Measurements from ENCODE around the gene UMAD1. TPM values are rescaled to one million over a fixed set of nuclear protein-coding genes. Genes with fewer than 3 reads are reported as not detected.
"Not testable (repeated sequence)": the region's sequence is repeated elsewhere in the genome, so short reads cannot be mapped to it uniquely, and the experiment has no call there.

The UMAD1 gene
- polyA plus RNA-seq, 1 donor: 19.2 TPM

DNA sequence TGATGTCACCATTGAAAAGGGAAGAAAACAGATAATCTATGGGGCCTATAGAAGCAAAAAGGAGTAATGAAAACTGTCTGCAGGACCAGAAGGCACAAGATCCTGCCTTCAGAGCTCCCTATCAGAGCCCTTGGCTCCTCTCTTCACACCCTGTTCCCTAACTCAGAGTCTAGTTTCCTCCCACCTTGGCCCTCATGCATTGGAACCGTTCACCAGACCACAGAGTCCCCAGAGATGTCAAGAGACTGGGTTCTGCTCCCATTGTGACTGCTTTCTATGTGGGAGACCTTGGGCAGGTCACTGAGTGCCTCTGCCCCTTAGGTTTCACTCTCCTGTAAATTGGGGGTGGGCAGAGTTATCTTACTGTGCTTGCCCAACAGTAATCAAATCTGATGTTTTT is 158.0 kb downstream of the UMAD1 start:
- no peak for DNase-seq

DNA sequence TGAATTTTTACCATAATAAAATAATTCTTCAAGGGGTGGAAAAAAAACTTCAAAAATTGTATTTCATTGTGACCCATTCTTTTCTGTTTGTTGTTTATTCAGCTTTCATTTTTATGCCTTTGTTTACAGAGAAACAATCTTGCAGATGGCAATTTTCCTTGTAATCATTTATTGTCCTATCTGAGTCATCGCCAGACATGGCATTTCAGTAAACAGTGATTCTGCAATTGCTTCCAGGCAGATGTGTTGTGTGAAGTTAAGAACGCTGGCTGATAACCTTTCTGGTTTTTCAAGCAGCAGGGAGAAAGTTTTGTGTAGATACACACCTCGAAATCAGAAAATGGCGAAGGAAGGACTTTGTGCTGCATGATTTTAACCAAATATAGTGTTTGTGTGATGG is 158.6 kb downstream of the UMAD1 start:
- no peak for DNase-seq

DNA sequence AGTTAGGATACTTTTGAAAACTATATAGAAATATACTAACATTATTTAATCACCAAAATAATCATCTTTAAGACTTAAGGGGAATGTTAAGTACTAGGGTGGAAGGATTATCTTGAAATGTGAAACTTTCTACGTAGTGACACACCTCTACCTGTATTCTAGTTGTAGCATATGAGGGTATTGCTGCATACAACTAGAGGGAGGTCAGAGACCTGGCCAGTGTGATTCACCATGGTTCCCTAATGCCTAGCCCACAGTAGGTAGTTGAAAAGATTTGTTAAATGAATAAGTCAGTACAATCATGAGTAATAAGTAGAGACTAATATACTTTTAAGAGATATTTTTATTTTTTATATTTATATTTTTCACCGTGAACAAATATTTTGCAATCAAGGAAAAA is 162.0 kb downstream of the UMAD1 start:
- DNase-seq: no peak

DNA sequence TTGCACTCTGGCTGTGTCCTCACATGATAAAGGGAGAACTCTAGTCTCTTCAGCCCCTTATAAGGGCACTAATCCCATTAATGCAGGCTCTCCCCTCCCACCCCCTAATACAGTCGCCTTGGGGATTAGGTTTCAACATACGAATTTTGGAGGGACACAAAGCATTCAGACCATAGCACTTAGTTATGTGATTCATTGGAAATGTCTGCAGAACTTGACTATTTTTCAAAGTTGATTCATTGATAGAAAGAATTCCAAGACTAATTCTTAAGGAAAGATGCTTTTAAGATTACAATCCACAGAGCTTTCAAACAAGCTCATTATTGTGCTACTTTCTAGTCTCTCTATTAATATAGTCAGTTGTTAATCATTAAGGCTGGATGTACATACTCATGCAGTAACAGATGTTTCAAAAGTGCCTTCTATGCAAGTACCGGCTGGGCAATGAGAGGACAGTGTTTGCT is 163.2 kb downstream of the UMAD1 start:
- DNase-seq: no peak

DNA sequence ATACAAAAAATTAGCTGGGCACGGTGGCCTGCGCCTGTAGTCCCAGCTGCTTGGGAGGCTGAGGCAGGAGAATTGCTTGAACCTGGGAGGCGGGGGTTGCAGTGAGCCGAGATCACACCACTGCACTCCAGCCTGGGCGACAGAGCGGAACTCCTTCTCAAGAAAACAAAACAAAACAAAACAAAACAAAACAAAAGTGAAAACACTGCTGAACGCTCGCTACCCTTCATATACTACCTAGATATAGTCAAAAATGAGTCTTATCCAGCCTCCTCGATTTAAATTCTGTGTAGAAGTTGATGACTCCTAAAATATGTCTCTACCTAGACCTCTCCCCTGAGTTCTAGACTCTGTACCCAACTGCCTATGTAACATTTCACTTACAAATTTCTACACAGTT is 164.3 kb downstream of the UMAD1 start:
- DNase-seq: not testable (repeated sequence)

DNA sequence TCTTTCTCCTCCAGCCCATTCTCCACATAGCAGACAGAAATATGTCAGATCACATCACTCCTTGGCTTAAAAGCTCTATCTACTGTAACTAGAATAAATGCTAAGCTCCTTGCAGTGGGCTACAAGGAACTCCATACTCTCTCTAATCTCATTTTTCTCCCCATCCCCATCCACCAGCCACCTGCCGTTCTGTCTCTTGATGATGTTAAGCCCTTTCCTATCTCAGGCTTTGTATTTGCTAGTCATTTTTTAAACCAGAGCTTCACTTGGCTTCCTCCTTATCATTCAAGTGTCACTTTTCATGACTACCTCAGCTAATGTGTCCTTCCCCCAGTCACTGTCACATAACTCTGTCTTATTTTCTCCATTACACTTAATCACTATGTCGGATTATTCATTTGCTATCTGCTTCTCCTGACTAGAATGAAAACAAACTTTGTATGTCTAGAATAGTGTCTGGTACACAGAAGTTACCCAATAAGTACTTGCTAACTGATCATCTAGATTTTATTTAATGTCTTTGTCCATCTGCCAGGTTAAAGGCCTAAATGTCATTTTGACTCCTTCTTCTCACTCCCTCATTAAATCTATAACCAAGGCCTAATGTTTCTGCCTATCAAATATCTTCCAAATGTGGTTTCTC is 165.1 kb downstream of the UMAD1 start:
- no peak for DNase-seq

DNA sequence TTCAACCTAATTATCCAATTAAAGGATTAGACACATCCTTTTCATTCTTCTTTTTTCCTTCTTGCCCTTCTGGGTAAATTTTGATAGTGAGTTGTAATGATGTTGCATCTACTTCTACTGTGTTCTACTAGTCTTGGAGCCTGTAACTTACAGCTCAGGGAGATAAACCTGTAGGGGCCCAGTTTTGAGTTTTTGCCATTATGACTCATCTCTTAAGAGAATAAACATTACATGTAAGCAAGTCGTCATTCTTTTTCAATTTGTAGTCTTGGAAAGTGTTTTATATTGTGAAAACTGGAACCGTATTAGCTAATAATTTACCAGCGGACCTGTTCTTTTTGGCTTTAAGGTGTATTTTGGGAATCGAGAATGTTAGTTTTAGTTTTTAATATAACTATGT is 167.6 kb downstream of the UMAD1 start:
- no peak for DNase-seq

DNA sequence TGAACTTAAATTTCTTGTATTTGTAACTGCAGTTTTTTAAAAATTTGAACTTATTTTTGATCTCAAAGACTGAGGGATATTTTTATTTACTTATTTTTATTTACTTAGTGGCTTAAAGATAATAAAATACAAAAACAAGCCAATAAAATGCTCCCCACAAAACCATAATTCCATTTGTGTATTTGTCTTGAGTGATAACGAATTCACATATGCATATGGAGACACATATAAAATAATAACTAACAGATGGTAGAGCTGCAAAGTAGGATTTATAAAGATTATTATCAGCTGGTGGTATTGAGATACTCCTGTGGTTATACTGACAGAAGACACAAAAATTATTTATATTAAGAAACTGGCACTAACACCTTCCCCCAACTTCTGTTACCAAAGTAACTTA is 168.1 kb downstream of the UMAD1 start:
- DNase-seq: no peak

DNA sequence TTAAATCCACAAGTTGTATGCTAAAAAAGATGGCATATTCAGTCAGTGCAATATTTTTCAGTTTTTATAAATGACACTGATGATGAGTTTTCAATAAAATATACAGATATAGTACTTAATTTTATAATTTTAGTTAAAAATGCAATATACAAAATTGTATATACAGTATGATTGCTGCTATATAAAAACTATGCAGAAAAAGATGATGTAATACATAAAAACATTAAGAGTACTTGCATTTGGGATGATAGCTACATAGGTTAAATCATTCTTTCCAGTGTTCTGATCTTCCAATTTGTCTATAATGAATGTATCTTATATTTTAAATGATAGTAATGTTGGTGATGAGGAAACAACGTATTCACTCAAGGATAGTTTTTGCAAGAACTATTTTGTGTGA is 169.8 kb downstream of the UMAD1 start:
- DNase-seq: no peak

DNA sequence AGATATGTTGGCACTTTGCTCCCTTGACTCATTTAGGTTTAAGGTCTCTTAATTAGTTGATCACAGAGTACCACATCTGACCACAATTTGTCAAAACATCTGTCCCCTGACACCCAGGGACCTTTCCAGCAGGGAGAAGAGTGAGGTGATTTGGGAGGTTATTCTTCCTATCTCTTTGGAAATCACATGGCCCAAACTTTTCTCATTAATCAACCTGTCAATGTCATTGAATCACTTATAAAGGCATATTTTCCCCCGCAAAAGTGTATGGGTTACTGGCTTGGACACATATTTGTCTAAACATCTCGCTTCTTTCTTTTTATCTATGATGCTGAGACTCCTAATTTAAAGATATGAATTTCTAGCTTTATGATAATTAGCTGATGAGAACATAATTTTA is 170.3 kb downstream of the UMAD1 start:
- no peak for DNase-seq

DNA sequence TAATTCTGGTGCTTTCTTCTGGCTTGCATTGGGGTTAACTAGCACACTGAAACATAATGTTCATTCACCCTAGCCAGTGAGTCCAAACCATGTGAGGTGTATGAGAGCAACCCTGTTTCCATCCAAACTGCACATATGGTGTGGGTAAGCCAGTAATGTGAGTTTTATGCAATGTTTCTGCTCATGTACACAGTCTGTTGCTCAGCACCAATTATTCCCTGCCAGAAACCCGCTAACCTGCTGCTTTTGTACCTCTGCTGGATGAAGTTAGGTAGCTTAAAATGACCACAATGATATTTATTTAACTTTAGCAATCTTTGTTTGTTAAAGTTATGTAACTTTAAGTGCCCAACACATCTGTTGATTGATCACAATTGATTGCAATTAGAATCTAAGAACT is 171.6 kb downstream of the UMAD1 start:
- no peak for DNase-seq

DNA sequence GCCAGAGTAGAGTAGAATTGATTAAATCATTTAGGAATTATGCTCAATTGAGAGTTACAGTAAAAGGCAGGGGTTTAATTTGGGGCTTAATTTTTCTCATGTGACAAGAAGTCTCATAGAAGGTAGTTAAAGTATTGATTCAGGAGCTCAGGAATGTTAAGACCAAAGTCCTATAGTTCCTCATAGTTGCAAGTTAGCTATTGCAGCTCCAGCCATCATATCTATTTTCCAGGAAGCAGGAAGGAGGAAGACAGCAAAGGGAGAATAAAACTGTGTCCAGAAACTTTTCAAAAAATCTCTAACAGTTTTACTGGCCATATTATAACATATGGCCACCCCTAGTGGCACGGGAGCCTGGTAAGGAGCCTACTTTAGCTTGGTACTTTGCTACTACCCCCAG is 174.8 kb downstream of the UMAD1 start:
- no peak for DNase-seq

DNA sequence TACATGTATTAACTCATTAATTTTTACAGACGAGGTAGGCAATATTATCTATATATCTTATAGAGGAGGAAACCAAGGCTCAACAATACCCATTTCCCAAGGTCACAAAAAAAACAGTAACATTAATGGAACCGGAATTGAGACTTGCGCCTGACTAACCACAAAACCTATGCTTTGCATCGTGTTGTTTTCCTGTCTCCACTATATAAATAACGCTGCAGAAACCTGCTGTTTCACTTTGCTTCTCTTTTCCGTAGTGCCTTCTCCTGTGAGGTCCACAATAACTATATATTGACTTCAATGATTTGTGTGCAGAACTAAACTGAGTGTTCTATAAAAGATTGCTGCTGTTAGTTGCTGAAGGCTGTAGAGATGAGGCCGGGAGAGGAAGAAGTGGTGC is 175.5 kb downstream of the UMAD1 start:
- DNase-seq: no peak

DNA sequence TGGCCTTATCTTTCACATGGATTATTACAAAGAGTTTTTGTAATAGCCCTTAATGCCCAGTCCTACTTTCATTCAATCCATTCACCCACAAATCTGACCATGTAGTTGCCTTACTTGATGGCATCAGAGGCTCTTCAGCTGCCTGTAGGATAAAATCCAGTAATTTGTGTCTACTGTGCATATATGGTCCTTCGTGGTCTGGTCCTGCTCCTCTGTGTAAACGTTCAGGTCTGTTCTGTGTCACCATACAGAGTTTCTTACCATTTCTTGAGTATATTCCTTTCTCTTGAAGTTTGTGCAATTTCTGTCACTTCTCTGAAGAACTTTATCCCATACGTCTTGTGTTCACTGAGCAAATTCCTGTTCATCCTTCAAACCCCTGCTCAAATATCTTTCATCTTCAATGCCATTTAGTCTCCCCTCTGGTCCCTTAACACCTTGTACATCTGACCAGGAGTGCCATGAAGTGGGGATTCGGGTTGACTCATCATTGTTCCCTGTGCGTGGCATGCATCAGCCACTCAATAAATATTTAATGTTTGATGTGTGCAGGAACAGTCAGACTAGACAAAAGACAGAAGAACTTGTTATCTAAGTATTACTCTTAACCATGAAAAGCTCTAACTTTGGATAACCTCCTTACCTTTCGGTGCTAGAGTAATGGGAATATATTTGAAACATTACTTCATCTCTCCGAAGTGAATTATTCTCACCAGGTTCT is 176.4 kb downstream of the UMAD1 start:
- DNase-seq: no peak

DNA sequence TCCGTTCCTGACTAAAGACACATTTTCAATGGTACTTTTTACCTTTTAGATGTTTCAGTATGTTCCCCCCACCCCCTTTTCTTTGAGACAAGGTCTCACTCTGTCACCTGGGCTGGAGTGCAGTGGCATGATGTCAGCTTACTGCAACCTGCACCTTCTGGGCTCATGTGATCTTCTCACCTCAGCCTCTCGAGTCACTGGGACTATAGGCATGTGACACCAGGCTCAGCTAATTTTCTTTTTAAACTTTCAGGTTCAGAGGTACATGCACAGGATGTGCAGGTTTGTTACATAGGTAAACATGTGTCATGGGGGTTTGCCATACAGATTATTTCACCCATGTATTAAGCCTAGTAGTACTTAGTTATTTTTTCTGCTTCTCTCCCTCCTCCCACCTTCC is 177.2 kb downstream of the UMAD1 start:
- DNase-seq: no peak

DNA sequence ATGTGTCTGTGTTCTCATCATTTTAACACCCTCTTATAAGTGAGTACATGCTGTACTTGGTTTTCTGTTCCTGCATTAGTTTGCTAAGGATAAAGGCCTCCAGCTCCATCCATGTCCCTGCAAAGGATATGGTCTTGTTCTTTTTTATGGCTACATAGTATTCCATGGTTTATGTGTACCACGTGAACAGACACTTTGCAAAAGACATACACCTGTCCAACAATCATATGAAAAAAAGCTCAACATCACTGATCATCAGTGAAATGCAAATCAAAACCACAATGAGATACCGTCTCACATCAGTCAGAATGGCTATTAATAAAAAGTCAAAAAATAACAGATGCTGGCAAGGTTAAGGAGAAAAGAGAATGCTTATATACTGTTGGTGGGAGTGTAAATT is 177.6 kb downstream of the UMAD1 start:
- not testable (repeated sequence) for DNase-seq

DNA sequence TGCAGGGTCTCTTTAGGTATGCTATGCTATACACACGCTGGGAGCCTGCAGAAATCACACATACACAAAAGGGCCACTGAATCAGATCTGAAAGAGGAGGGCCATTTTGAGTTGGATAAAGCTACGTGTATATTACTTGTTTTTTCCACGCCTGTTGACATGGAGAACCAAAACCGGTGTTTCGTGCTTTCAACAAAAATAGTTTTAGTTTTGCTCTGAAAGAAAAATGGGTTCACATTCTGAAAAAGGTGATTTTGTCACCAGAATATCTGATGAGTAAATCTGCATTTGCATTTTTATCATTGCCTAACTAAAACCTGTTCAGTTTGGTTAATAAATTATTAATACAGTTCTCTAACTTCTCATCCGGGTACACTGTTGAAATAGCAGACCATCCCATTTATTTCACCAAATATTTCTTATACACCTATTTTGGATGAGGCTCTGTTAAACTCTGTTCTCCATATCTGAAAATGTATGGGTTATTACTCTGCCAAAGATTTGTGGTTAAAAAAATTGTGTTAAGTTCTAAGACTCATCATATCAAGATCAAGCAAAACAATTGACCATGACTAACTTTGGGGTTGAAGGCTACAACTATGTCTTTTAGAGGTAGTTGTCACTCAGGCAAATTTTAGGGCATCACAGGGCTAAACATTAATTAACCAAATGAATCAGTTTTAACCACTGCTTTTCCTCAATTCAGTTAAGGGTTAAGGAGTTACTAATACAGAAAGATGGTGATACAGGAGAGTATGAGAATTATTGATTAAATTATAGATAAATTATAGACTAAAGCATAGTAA is 179.1 kb downstream of the UMAD1 start:
- no peak for DNase-seq

DNA sequence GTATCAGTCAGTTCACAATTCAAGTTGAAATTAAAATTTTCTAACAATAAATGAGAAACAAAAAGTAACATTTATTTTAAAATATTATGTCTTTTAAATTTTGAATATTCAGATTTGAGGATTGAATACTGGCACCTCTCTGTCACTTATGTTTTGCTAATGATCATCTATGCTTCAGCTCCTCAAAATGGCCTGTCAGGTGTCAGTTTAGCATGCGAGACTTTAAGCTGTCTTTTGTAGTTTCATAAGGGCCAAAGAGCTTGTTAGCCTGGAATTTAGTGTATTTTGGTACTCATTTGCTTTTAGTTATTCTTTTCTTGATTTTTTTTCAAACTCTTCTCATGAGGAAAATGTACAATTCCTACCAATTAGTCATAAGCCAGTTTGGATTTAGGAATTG is 179.9 kb downstream of the UMAD1 start:
- DNase-seq: no peak

DNA sequence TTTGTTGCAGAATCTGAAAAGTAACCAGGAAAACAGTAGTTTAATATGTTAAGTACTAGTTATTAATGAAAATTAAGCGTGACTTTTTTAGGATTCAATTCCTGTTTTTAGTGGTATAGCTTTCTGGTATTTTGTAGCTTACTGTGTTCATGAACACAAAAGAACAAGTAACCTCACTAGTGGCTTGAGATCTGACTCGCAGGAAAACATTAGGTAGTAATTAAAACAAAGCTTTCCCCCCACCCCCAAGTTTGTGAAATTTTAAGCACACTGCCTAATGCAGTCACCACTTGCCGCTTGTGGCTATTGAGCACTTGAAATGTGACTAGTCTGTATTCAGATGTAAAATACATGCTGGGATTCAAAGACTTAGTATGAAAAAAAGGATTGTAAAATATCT is 180.4 kb downstream of the UMAD1 start:
- no peak for DNase-seq

DNA sequence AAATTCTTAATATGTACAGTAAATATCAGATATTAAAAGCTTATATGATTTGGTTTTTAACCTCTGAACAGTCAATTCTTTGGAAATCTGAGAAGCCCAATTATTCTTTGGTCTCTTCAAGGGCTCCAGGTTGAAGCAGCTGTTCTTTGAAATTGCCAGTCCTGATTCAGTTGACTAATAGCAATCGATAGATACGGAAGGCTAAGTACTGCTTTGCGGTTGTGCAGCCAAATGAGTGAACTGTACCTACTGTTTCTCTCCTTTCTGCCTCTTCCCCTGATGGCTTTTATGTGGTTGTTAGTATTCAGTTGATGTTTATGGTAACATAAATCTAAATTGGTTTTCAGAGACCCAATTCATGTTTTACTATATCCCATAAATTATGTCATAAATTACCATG is 181.0 kb downstream of the UMAD1 start:
- DNase-seq: no peak

DNA sequence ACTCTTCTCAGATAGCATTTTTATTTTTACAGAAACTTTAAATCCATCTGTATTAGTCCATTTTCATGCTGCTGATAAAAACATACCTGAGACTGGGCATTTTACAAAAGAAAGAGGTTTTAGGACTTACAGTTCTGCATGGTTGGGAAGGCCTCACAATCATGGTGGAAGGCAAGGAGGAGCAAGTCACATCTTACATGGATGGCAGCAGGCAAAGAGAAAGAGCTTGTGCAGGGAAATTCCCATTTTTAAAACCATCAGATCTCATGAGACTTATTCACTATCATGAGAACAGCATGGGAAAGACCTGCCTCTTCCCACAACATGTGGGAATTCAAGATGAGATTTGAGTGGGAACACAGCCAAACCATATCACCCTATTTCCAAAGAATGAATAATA is 184.7 kb downstream of the UMAD1 start:
- not testable (repeated sequence) for DNase-seq

DNA sequence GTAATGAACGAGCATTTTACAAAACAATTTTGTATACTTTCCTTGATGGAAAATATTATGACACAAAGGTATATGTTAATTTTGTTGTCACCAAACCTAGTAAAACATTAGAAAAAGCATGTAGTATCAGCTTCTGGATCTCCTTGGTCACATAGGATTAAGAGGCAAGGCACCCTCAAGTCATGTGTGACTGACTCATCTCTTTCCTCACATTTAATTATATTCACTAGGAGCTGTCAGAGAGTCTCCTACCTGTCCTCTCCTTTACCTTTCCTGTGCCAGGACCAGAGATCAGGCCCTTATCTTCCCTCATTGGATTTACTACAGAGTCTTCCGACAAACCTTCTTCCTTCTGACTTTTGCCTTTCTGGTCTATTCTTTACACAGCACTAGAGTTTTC is 189.1 kb downstream of the UMAD1 start:
- no peak for DNase-seq

Measured in left kidney (tissue), 2 donors.